Gastroesophageal sphincter (tissue), 3 donors: Measurements from ENCODE around the gene DES.
A peak's percentile ranks its signal among the peaks of the same experiment; 100 is the strongest.

Experiments
- POLR2A ChIP-seq, 2 donors: fragments of 450-650 bp; IDR thresholded peaks; one replicate each; pipeline ENCODE4 v1.6.1; 2017; ENCODE audit warnings: antibody characterized with exemption in 2 of 2, mild to moderate bottlenecking in 2 of 2, moderate library complexity in 1 of 2
- TF ChIP-seq, protein P1 (sequence below), 4 experiments: fragments of 200-600 bp in 2 of 4; fragments of 450-650 bp in 2 of 4; sonication (generic) in 1 of 4; IDR thresholded peaks; one replicate each; pipeline ENCODE4 v1.5.1; 2017 to 2019; ENCODE audit warnings: antibody characterized with exemption in 4 of 4, mild to moderate bottlenecking in 2 of 4, moderate library complexity in 2 of 4

DNA sequence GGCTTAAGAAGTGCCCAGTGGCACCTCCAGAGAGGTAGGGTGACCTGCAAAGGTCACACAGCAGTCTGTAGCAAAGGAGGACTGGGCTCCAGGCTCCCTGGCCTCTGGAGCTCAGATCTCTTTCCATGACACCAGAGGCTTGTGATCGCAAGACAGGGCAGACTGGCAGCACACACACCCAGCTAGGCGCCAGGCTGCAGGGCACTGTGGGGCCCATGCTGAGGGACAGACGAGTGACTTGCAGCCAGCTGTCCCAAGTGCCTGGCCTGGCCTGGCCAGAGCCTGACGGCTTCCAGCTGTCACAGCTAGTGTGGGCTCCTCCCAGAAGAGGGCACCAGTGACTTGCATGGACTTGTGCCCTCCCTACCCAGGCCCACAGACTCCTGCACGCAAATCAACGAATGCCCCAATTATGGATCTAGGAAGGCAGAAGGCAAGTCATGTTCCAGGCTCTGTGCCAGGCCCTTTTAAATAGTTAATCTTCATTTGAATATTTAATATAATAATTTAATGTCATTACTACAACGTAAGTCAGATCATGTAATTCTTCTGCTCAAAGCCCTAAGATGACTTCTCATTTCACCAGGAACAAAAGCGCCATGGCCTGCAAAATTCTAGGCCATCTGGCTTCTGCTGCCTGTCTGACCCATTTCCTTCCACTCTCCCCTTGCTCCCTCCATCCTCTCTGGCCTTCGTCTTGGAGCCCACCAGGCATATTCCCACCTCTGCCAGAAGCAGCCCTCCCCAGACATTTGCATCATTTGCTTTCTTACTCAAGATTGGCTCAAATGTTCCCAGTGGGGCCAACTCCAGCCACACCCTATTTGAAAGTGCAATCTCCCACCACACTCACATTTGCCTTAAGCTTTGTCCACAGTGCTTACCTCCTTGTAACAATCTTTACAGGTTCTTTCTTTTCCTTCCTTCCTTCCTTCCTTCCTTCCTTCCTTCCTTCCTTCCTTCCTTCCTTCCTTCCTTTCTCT lies 12.7 kb downstream of the DES start:
- TF ChIP-seq, protein P1, sequence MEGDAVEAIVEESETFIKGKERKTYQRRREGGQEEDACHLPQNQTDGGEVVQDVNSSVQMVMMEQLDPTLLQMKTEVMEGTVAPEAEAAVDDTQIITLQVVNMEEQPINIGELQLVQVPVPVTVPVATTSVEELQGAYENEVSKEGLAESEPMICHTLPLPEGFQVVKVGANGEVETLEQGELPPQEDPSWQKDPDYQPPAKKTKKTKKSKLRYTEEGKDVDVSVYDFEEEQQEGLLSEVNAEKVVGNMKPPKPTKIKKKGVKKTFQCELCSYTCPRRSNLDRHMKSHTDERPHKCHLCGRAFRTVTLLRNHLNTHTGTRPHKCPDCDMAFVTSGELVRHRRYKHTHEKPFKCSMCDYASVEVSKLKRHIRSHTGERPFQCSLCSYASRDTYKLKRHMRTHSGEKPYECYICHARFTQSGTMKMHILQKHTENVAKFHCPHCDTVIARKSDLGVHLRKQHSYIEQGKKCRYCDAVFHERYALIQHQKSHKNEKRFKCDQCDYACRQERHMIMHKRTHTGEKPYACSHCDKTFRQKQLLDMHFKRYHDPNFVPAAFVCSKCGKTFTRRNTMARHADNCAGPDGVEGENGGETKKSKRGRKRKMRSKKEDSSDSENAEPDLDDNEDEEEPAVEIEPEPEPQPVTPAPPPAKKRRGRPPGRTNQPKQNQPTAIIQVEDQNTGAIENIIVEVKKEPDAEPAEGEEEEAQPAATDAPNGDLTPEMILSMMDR (IDR thresholded peaks at IDR 0.05): peak in 1 of 4 experiments; percentile 54
- peak; percentile 14 to 22 for TF ChIP-seq POLR2A (IDR thresholded peaks at IDR 0.05)
